ENCODE results near the gene CD93.

Gene CD93, protein sequence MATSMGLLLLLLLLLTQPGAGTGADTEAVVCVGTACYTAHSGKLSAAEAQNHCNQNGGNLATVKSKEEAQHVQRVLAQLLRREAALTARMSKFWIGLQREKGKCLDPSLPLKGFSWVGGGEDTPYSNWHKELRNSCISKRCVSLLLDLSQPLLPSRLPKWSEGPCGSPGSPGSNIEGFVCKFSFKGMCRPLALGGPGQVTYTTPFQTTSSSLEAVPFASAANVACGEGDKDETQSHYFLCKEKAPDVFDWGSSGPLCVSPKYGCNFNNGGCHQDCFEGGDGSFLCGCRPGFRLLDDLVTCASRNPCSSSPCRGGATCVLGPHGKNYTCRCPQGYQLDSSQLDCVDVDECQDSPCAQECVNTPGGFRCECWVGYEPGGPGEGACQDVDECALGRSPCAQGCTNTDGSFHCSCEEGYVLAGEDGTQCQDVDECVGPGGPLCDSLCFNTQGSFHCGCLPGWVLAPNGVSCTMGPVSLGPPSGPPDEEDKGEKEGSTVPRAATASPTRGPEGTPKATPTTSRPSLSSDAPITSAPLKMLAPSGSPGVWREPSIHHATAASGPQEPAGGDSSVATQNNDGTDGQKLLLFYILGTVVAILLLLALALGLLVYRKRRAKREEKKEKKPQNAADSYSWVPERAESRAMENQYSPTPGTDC

DNA sequence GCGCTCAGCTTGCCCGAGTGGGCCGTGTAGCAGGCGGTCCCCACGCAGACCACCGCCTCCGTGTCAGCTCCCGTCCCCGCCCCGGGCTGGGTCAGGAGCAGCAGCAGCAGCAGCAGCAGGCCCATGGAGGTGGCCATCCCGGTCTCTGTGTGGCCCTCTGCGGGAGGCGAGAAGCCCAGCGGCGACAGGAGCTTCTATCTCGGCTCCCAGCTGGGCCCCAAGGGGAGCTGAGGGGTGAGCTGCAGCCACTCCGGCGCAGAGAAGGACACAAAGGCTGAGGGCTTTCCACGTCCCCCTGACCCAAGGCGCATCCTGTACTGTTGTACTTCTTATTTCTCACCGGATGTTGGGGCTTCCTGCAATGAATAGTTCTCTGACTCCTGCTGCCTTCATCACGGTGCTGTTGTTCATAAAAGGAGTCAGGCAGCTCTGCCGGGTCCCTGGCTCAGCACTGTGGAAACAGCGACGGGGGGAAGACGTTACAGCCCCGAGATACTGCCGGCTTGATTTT lies at the start of gene CD93:
Gene CD93, minus strand, starts transcription at position 269 of the 511 bp plus-strand sequence. Its CDS starts 132 bp downstream, at position 137.
- no peaks in the 10 kb centered on the region for H3K9me3 Mint-ChIP-seq
- peak in 1 of 2 donors; percentile 55 for DNase-seq (ENCODE audit: low spot score in 2 of 2)
- peak within 1 kb of the TSS; percentile 82 for H3K27ac Mint-ChIP-seq
- peak within 1 kb of the TSS; percentile 58 for H3K4me3 Mint-ChIP-seq
- peaks cover 22% of the 10 kb centered on the region for H3K4me1 Mint-ChIP-seq
- ATAC-seq: peak; percentile 89
- no peaks in the 10 kb centered on the region for H3K36me3 Mint-ChIP-seq

DNA sequence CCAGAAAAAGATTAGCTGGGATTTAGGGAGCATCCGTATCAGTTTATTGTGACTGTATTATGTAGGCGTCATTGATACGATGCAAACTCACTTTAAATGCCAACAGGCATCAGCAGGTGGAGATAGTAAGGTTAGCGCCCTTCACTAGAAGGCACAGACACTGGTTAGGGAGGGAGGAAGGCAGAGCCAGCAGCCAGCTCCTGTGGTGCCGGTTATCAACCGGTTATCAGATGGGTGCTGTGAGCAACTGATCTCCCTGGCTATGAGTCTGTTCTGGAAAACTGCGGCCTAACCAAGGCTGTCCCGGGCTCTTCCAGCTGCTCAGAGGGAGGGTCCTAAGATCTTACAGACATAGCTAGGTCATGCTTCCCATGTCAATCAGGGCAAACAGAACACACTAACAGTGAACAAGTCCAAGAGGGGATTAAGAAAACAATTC lies 47.5 kb upstream of the CD93 start:
- H3K27ac Mint-ChIP-seq: no peak overlapping the region
- H3K4me3 Mint-ChIP-seq: no peak overlapping the region
- DNase-seq (ENCODE audit: low spot score in 2 of 2): no peak
- ATAC-seq: no peak
- no peaks in the 10 kb centered on the region for H3K9me3 Mint-ChIP-seq
- no peaks in the 10 kb centered on the region for H3K4me1 Mint-ChIP-seq
- H3K36me3 Mint-ChIP-seq: no peaks in the 10 kb centered on the region

DNA sequence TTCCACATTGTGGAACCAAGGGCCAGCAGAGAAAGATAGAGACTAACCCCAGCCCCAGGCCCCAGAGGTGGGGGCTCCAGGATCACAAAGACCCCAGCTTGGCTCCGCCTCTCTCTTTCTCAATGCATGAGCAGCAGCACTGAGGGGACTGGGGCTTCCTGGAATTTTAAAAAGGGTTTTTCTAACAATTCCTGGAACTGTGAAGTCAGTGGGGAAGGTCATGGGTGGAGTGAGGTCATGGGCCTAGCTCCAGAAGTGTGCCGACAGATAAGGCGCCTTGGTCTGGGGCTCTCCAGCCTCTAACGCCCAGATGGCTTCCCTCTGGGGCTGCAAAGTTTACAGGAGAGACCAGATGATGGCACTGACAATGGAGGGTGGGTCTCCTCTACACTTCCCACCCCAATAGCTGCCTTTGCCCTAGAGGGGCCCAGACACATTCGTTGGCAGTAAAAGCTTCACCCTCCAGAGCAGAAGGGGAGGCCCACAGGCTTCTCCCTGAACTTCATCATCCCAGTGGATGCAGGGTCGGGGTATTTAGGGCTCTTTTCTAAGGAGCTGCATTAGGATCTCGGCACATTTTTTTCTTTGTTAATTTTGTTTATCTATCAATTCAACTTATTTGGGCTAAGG lies 46.9 kb upstream of the CD93 start:
- Mint-ChIP-seq H3K4me1 (no peaks in the 10 kb centered on the region), H3K27ac (no peak overlapping the region), H3K36me3 (peaks cover under 1% of the 10 kb centered on the region), H3K9me3 (no peaks in the 10 kb centered on the region), H3K4me3 (no peak overlapping the region)
- no peak for DNase-seq (ENCODE audit: low spot score in 2 of 2)
- no peak for ATAC-seq

DNA sequence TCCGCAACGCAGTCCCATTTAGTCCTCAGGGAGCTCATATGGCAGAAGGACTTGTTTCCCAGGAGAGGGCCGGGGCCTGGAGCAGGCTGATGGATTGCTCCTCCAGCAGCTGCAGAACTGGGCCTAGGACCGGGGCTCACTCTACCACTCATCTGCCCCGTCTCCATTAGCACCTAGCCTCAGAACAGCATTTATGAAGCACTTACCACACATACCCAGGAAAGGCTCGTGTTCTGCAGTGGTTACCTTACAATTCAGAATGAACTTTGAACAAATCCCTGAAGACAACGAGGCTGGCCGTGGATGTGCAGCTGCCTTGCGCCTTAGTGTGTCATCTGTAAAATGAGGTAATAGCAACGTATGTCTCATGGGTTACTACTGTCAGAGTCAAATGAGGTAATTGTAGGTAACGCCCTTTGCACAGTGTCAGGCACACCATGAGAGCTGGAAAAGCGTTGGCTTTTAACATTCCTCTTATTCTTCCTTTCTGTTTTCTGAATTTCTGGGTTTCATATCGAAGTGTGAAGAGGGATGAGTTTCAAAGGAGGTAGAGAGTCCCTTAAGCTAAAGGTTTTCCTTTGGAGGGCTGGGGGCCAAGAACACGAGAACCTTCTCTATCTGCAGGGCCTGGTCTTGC lies 46.3 kb upstream of the CD93 start:
- no peaks in the 10 kb centered on the region for H3K9me3 Mint-ChIP-seq
- ATAC-seq: no peak
- peaks cover 6% of the 10 kb centered on the region for H3K4me1 Mint-ChIP-seq
- H3K4me3 Mint-ChIP-seq: no peak overlapping the region
- no peak overlapping the region for H3K27ac Mint-ChIP-seq
- H3K36me3 Mint-ChIP-seq: peaks cover 5% of the 10 kb centered on the region
- DNase-seq (ENCODE audit: low spot score in 2 of 2): no peak

DNA sequence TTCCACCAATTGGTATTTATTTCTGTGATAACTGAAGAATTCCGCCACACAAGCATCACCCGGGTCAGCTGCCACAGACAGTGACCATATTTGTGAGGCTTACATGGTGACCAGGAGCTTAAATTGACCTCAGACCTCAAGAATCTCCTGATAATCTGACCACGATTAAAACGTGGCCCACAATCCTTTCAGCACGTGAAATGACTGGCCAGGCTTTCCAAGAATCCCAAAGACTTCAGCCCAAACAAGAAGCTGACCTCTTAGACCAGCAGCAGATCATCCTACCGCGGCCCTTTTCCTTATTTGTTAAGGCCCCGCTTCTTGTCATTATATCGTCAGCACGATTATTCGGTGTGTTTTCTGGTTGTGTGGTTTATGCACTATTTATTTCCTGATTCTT lies 45.6 kb upstream of the CD93 start:
- Mint-ChIP-seq H3K4me1 (peaks cover 7% of the 10 kb centered on the region), H3K4me3 (no peak overlapping the region), H3K27ac (no peak overlapping the region), H3K36me3 (peaks cover 5% of the 10 kb centered on the region), H3K9me3 (no peaks in the 10 kb centered on the region)
- ATAC-seq (no peak), DNase-seq (ENCODE audit: low spot score in 2 of 2) (no peak)

DNA sequence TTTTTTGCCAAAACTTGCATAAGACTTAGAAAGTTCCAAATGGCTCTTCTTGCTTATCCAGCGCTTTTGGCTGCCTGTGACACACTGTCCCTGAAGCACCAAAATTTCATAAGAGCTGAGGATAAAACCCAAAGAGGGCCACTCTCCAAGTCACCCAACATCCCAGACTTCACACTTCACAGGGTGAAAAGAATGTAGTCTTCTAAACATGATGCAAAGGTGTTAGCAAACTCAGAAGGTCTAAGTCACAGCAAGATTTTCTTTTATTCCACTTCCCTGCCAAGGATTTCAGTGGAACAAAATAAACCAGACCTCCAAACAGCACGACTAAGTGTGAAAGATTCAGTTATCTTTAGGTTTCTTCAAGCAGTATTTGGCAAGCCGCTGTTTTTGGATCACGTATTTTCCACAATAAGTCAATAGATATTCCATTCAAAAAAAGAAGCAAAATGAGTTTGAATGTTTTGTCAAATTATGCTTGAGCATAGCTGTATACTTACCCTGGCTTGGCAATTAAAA lies 44.6 kb upstream of the CD93 start:
- Mint-ChIP-seq H3K36me3 (peaks cover 5% of the 10 kb centered on the region), H3K4me1 (peaks cover 7% of the 10 kb centered on the region), H3K4me3 (no peak overlapping the region), H3K27ac (no peak overlapping the region), H3K9me3 (no peaks in the 10 kb centered on the region)
- ATAC-seq (no peak), DNase-seq (ENCODE audit: low spot score in 2 of 2) (no peak)

DNA sequence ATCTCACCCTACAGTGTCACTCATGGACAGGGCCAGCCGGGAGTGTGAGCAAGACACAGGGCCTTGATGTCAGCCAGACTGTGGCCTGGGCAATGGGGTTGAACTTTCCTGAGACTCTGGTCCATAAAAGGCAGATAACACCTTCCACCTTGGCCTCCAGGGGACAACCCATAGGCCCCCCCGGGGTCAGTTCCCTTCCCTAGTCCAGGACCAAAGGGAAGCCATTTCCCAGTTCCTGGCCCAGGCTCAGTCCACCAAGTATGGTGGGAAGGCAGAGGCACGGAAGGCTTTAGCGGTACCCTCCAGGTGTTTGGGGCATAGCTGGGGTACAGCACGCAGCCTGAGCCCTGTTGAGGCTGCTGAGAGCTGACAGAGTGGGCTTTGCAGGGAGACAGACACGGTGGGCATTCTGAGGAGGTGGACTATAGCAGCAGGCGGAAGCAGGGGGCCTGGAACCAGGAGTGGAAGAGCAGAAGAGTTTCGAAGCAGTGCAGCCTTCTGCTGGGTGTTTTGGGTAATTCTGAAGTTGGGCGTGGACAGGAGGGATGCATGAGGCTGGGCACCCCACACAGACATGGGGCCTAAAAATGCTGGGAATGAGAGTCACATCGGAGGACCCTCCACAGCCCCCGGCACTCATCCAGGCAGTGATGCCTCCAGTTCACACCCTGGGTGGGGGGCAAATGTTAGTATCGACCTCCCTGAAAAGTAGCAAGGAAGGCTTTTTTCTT lies 43.9 kb upstream of the CD93 start:
- H3K4me3 Mint-ChIP-seq: no peak overlapping the region
- DNase-seq (ENCODE audit: low spot score in 2 of 2) (no peak), ATAC-seq (no peak)
- peaks cover 7% of the 10 kb centered on the region for H3K4me1 Mint-ChIP-seq
- H3K9me3 Mint-ChIP-seq: no peaks in the 10 kb centered on the region
- H3K36me3 Mint-ChIP-seq: peaks cover 5% of the 10 kb centered on the region
- H3K27ac Mint-ChIP-seq: no peak overlapping the region

DNA sequence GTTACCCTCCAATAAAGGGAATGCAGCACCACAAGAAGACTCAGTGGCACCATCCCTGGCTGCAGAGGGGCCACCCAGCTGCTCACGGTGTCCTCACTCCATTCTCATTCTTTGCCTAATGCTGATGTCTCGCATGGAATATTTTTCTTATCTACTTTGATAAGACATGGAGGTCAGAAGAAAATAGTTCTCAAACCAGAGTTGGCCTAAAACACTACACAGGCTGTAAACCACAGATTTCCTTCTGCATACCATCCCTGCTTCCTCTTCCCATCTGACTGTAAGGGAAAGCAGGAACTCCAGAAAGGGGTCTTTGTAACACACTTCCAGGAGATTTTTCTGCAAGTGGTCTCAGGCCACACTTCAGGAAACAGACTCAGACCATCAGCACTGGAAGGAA lies 43.1 kb upstream of the CD93 start:
- DNase-seq (ENCODE audit: low spot score in 2 of 2) (no peak), ATAC-seq (no peak)
- no peak overlapping the region for H3K27ac Mint-ChIP-seq
- no peaks in the 10 kb centered on the region for H3K9me3 Mint-ChIP-seq
- no peak overlapping the region for H3K4me3 Mint-ChIP-seq
- peaks cover 5% of the 10 kb centered on the region for H3K36me3 Mint-ChIP-seq
- peaks cover 7% of the 10 kb centered on the region for H3K4me1 Mint-ChIP-seq

DNA sequence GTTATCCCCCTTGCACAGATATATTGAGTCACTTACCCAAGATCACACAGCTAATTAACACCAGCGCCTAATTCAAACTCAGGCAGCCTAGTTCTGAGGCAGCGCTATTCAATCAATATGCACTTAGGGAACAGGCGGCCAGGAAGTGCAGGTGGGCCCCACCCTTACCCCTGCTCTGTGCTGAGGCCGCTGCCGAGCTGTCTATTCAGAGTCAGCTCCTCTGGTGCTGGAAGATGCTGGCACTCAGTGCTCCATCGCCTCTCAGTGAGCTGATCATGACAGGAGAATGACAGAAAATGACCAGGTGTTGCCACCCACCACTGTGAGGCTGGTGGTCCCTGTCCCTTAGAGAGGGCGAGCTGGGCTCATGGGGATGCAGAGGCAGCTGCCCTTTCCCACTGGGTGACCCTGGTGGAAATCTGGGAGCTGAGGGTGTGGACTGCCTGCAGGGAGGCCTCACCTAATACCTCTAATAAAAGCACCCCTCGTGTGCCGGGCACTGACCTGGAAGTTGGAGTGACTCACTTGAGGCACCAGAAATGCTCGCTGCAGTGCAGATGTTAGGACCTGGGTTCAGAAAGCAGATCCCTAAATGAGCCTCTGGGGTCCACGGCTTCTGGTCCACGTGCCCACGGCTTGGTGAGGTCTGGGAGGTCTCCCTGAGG lies 42.5 kb upstream of the CD93 start:
- ATAC-seq (no peak), DNase-seq (ENCODE audit: low spot score in 2 of 2) (no peak)
- no peaks in the 10 kb centered on the region for H3K9me3 Mint-ChIP-seq
- no peak overlapping the region for H3K4me3 Mint-ChIP-seq
- peaks cover 7% of the 10 kb centered on the region for H3K4me1 Mint-ChIP-seq
- no peak overlapping the region for H3K27ac Mint-ChIP-seq
- H3K36me3 Mint-ChIP-seq: peaks cover 5% of the 10 kb centered on the region

DNA sequence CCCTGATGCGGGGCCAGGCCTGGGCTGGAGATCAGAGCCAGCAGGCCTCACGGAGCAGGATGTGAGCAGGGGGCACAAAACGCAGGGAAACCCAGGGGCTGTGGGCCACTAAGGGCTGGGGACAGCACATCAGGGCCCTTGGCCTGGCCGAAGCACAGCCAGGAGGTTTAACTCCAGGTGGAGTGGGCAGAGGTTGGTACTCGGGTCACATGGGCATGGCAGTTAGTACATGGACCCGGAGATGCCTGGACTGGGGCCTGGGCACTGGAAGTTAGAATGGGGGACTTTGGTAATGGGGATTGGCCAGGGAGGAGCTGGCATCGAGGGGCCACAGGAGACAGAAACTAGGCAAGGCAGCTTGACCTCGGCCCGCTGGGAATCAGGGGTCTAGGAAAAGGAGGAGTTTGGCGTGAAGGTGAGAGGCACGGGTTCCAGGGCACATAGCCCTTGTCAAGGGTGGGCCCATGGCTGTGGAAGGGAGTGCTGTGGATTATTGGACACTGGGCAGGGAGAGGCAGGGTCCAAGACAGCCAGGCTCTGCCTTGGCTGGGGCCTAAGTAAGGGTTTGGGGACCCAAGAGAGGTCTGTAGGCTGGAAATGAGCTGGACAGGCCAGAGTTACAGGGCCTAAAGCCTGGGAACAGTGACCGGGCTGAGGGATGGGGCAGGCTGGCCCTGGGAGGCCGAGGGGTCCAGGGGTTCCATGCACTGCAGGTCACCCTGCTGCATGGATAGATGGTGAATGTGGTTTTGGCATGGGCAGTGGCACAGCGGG lies 41.6 kb upstream of the CD93 start:
- Mint-ChIP-seq H3K4me3 (no peak overlapping the region), H3K36me3 (peaks cover 5% of the 10 kb centered on the region), H3K27ac (no peak overlapping the region), H3K4me1 (peaks cover 7% of the 10 kb centered on the region), H3K9me3 (no peaks in the 10 kb centered on the region)
- DNase-seq (ENCODE audit: low spot score in 2 of 2) (no peak), ATAC-seq (no peak)

DNA sequence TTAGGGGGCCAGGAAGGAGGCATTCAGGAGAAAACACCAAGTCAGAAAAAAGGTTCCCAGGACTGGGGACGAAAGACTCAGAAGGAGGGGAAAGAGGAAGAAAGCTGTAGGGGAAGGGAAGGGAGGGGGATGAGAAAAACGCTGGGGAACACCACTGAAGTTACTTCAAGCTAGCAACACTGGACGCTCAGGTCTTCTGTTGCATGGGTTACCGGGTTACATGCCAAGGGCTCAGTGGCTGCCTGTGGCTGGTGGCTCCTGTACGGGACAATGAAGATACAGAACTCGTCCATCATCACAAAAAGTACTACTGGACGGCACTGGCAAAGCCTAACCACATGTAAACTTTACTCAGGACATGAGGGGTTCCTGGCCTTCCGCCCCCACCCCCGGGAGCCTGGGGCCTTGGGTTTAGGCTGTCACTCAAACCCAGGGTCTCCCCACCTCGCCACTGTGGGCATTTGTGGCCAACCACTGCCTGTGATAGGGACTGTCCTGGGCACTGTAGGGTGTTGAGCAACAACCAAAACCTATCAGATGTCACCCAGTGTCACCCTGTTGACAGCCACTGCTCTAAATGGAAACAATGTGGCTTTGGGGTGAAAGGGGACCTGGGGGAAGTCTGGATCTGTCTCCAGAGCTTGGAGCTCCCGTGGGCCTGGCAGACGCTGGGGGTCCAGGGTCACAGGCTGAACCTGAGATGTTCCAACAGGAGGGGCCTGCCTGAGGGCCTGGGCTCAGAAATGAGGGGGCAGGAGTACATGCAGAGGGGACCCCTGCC lies 40.3 kb upstream of the CD93 start:
- no peak for ATAC-seq
- Mint-ChIP-seq H3K4me1 (peaks cover 7% of the 10 kb centered on the region), H3K27ac (no peak overlapping the region)

DNA sequence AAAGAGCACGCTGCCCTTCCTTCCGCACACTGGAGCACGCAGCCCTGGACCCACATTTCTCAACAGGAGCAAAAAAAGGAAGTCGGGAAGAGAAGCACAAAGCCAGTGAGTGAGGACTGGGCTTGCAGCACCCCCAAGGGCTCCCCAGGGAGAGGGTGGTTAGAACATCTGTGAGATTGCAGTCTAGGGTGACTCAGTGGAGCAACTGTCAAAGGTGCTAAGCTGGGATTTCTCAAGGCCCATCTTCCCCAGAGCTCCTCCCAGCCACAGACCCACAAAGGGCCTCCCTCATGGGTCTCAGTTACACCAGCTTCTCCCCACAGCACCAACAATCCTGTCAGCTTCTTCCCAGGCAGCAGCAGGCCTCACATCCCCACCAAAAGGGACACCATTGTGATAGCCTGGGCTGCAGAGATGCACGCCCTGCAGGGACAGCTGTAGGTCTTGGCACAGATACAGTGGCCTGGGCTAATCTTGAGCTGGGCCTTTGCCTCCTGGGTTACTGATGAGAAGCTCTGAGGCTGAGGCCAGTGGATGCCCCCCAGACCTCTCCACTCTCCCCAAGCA lies 39.6 kb upstream of the CD93 start:
- Mint-ChIP-seq H3K9me3 (no peaks in the 10 kb centered on the region), H3K4me1 (peaks cover 7% of the 10 kb centered on the region), H3K27ac (no peak overlapping the region), H3K36me3 (peaks cover 5% of the 10 kb centered on the region), H3K4me3 (no peak overlapping the region)
- ATAC-seq: no peak
- DNase-seq (ENCODE audit: low spot score in 2 of 2): no peak

More for the DNA sequence above, 40.3 kb upstream of the CD93 start:
- DNase-seq (ENCODE audit: low spot score in 2 of 2): no peak
- H3K9me3 Mint-ChIP-seq: no peaks in the 10 kb centered on the region
- H3K4me3 Mint-ChIP-seq: no peak overlapping the region
- peaks cover 5% of the 10 kb centered on the region for H3K36me3 Mint-ChIP-seq

DNA sequence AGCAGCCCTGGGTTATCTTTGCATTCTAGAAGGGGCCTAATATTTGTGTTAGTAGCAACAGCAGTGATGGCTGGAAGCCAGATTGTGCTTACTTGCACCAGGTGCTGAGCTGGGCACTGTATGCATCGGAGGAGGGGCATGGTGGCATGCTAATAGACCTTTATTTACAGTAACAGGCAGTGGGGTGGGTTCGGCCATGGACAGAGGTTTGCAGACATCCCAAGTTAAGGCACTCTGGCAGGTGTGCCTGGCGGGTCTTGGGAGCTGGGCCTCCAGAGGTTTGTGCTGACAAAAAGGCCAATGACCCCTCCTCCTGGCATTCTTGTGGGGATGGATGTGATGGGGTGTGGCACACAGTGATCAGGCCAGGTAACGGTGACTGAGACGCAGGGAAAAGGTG lies 39.0 kb upstream of the CD93 start:
- no peaks in the 10 kb centered on the region for H3K9me3 Mint-ChIP-seq
- no peak overlapping the region for H3K4me3 Mint-ChIP-seq
- peaks cover 7% of the 10 kb centered on the region for H3K4me1 Mint-ChIP-seq
- no peak overlapping the region for H3K27ac Mint-ChIP-seq
- peaks cover 5% of the 10 kb centered on the region for H3K36me3 Mint-ChIP-seq
- ATAC-seq (no peak), DNase-seq (ENCODE audit: low spot score in 2 of 2) (no peak)

All from stimulated activated effector memory CD8-positive, alpha-beta T cell treated with anti-CD3 and anti-CD28 coated beads, Interleukin-12 subunit alpha, Interleukin-12 subunit beta, amount 100 ng/mL, for 72 hours (primary cell).